Ovary (tissue), 3 donors: Measurements from ENCODE around the gene ZBTB26.

Source experiments
- POLR2A ChIP-seq: fragments of 450-650 bp; IDR thresholded peaks from one replicate; pipeline ENCODE4 v1.6.1; 2017; ENCODE audit warnings: antibody characterized with exemption, mild to moderate bottlenecking, moderate library complexity
- TF ChIP-seq, protein P1 (sequence below), 3 donors: fragments of 450-650 bp in 2 of 3; fragments of 200-600 bp in 1 of 3; IDR thresholded peaks; one replicate each; pipeline versions ENCODE4 v1.5.1 to v1.8.0; 2016 to 2022; ENCODE audit warnings: antibody characterized with exemption in 3 of 3, mild to moderate bottlenecking in 1 of 3
- donor health status: DM: no; HTN: no; CAD: no.

DNA sequence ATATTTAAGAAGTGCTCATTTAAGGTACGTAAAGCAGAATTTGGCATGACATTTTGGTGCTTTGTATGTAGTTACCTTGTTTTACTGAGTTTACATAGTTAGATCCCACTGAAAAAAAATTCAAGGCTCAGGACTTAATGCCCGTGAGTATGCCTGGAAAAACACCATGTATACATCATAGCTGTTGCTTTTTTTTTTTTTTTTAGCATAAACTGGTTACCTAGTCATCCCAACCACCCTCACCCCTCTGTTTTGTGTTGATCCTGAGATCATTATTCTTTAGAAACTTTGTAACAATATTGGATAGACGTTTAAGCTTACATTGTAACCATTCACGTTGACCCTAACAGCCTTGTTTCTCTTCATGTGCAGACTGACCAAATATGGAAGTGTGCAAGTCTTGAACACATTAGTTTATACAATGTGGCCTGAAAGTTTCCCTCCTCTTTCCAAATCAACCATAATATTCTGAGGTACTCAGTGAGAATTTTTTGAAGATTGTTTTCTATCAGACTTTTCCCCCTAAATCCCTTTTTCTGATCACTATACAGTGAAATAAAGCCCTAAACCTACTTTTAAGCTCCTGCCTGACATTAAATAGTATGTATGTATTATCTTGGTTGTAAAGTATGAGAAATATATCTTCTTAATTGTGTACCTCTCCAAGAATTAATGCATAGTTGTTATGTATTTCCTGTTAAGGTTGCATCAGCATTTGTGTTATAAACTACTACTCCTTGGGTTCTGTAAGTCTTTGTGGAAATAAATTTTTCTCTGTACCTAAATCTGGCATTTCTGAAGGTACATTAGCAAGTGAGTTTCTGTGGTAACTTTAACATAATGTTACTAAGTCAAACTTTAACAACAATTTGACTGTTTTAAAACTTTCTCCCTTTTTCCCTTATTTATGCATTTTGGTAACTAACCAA, 13.9 kb upstream of the ZBTB26 start:
- TF ChIP-seq POLR2A = no peak
- TF ChIP-seq, protein P1, sequence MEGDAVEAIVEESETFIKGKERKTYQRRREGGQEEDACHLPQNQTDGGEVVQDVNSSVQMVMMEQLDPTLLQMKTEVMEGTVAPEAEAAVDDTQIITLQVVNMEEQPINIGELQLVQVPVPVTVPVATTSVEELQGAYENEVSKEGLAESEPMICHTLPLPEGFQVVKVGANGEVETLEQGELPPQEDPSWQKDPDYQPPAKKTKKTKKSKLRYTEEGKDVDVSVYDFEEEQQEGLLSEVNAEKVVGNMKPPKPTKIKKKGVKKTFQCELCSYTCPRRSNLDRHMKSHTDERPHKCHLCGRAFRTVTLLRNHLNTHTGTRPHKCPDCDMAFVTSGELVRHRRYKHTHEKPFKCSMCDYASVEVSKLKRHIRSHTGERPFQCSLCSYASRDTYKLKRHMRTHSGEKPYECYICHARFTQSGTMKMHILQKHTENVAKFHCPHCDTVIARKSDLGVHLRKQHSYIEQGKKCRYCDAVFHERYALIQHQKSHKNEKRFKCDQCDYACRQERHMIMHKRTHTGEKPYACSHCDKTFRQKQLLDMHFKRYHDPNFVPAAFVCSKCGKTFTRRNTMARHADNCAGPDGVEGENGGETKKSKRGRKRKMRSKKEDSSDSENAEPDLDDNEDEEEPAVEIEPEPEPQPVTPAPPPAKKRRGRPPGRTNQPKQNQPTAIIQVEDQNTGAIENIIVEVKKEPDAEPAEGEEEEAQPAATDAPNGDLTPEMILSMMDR (IDR thresholded peaks at IDR 0.05) = no peak
